Gastrocnemius medialis (tissue), 4 donors: Measurements from ENCODE around the gene KYNU. TPM values are rescaled to one million over a fixed set of nuclear protein-coding genes. Genes with fewer than 3 reads are reported as not detected.
"Not testable (repeated sequence)": the region's sequence is repeated elsewhere in the genome, so short reads cannot be mapped to it uniquely, and the experiment has no call there.

Source experiments
- ATAC-seq, 2 donors: fragments of 150-250 bp; one replicate each; pipeline ENCODE4 v1.9.1; 2016
- DNase-seq, 2 donors: peaks; one replicate each; pipeline ENCODE4 v3.0.0-alpha.2; 2019
- H3K27ac ChIP-seq, 4 donors: fragments of 200-600 bp; sonication (generic); 1 replicate in 1 of 4; 2 replicates in 3 of 4; pipeline ENCODE4 v1.5.1; 2016 to 2018; ENCODE audit warnings: mild to moderate bottlenecking in 2 of 4, moderate library complexity in 1 of 4
- H3K27me3 ChIP-seq, 3 donors: fragments of 200-600 bp; sonication (generic) in 2 of 3; 1 replicate in 1 of 3; 2 replicates in 2 of 3; pipeline versions ENCODE4 v1.5.1 to v1.6.0; 2016 to 2019; ENCODE audit warnings: mild to moderate bottlenecking in 1 of 3, moderate library complexity in 1 of 3
- H3K36me3 ChIP-seq, 2 donors: fragments of 200-600 bp; sonication (generic) in 1 of 2; one replicate each; pipeline ENCODE4 v1.5.1; 2017 to 2018
- H3K4me1 ChIP-seq, 2 donors: fragments of 200-600 bp; sonication (generic) in 1 of 2; one replicate each; pipeline ENCODE4 v1.5.1; 2016 to 2017; ENCODE audit warnings: mild to moderate bottlenecking in 2 of 2
- H3K4me3 ChIP-seq, 4 donors: fragments of 200-600 bp; sonication (generic) in 3 of 4; 1 replicate in 1 of 4; 2 replicates in 3 of 4; pipeline ENCODE4 v1.5.1; 2016 to 2019; ENCODE audit warnings: mild to moderate bottlenecking in 2 of 4
- H3K9me3 ChIP-seq, 3 donors: fragments of 200-600 bp; sonication (generic) in 2 of 3; 1 replicate in 1 of 3; 2 replicates in 2 of 3; pipeline ENCODE4 v1.5.1; 2016 to 2019
- POLR2A ChIP-seq, 2 donors: fragments of 450-650 bp; IDR thresholded peaks; one replicate each; pipeline ENCODE4 v1.6.1; 2017; ENCODE audit warnings: antibody characterized with exemption in 2 of 2, mild to moderate bottlenecking in 2 of 2, moderate library complexity in 2 of 2
- in situ Hi-C, 4 donors: fragments of 200-750 bp; cut with MboI; loops; one replicate each; pipeline versions ENCODE4 v1.15.0 to v1.8.0; 2017; ENCODE audit warnings: low sequenced_read_pairs in 4 of 4
- intact Hi-C: fragments of 100-400 bp; cut with DNase I; formaldehyde crosslinking; loops from one replicate; pipeline ENCODE4 v1.15.1; 2023; ENCODE audit warnings: low total_unique reads
- total RNA-seq, 4 donors: library from RNA; depleted of rRNA; stranded (reverse); fragments of >200 nt; gene quantifications; one replicate each; pipeline versions ENCODE4 v1.1.0 to v1.2.3, GENCODE V29; 2016
- TF ChIP-seq, protein P1 (sequence below), 5 experiments: fragments of 450-650 bp in 3 of 5; fragments of 200-600 bp in 2 of 5; sonication (generic) in 2 of 5; IDR thresholded peaks in 4 of 5; conservative IDR thresholded peaks in 1 of 5; 1 replicate in 4 of 5; 2 replicates in 1 of 5; pipeline ENCODE4 v1.5.1; 2016 to 2019; ENCODE audit warnings: antibody characterized with exemption in 5 of 5, mild to moderate bottlenecking in 3 of 5, moderate library complexity in 3 of 5

The KYNU gene
- total RNA-seq, 4 donors from 2014 or later, result 0.46 to 2.0 (median 0.61) TPM; not detected in 1

DNA sequence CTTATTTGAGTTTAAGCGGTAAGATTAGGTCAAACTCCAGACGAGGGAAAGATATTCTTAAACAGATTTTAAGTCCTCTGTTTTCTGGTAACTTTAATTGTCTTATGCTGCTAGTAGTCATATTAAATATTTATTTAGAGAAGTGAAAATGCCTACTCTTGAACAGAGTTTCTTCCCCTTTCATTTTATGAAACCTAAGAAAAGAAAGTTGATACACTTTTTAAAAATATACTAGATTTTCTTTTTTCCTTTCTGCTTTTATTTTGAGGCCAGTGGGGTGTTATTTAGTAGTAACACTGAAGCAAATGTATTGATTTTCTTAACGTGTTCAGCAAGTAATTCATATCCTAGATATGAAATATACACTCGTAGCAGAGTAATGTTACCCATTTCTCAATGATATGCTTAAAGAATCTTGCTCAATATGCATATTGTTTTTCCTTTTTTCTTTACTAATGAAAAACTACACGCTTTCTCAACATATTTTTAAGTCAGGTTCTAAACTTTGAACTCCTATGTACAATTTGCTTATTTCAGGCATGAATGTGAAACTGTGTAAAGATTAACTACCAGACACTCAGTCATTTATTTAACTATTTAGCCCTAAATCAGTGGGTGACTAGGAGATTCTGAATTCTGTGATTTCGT lies 691 bp downstream of the KYNU start:
- H3K36me3 ChIP-seq, result no peaks in the 10 kb centered on the region
- no peaks in the 10 kb centered on the region for H3K27me3 ChIP-seq
- intact Hi-C loops, result no loop called here
- no peak overlapping the region for H3K27ac ChIP-seq
- in situ Hi-C loops, result no loop called here
- H3K4me3 ChIP-seq, result no peak overlapping the region
- no peaks in the 10 kb centered on the region for H3K4me1 ChIP-seq
- TF ChIP-seq, protein P1, sequence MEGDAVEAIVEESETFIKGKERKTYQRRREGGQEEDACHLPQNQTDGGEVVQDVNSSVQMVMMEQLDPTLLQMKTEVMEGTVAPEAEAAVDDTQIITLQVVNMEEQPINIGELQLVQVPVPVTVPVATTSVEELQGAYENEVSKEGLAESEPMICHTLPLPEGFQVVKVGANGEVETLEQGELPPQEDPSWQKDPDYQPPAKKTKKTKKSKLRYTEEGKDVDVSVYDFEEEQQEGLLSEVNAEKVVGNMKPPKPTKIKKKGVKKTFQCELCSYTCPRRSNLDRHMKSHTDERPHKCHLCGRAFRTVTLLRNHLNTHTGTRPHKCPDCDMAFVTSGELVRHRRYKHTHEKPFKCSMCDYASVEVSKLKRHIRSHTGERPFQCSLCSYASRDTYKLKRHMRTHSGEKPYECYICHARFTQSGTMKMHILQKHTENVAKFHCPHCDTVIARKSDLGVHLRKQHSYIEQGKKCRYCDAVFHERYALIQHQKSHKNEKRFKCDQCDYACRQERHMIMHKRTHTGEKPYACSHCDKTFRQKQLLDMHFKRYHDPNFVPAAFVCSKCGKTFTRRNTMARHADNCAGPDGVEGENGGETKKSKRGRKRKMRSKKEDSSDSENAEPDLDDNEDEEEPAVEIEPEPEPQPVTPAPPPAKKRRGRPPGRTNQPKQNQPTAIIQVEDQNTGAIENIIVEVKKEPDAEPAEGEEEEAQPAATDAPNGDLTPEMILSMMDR (IDR thresholded peaks at IDR 0.05 in 4 of 5, conservative IDR thresholded peaks at IDR 0.05 in 1 of 5), result no peak
- TF ChIP-seq POLR2A (IDR thresholded peaks at IDR 0.05), result no peak
- DNase-seq (no peak), ATAC-seq (no peak)
- no peaks in the 10 kb centered on the region for H3K9me3 ChIP-seq

GRCh38 chr2:142879151-142879550 lies 1.7 kb downstream of the KYNU start:
- Histone ChIP-seq H3K27ac (no peak overlapping the region), H3K4me1 (no peaks in the 10 kb centered on the region), H3K27me3 (no peaks in the 10 kb centered on the region), H3K36me3 (no peaks in the 10 kb centered on the region), H3K4me3 (no peak overlapping the region), H3K9me3 (no peaks in the 10 kb centered on the region)
- in situ Hi-C loops, result no loop called here
- TF ChIP-seq POLR2A (IDR thresholded peaks at IDR 0.05), result no peak
- TF ChIP-seq, protein P1 (IDR thresholded peaks at IDR 0.05 in 4 of 5, conservative IDR thresholded peaks at IDR 0.05 in 1 of 5), result no peak
- no peak for DNase-seq
- ATAC-seq, result no peak
- intact Hi-C loops, result no loop called here

GRCh38 chr2:142880279-142880678 lies 2.8 kb downstream of the KYNU start:
- TF ChIP-seq, protein P1 (IDR thresholded peaks at IDR 0.05 in 4 of 5, conservative IDR thresholded peaks at IDR 0.05 in 1 of 5), result no peak
- TF ChIP-seq POLR2A (IDR thresholded peaks at IDR 0.05), result no peak
- Histone ChIP-seq H3K27me3 (no peaks in the 10 kb centered on the region), H3K27ac (no peak overlapping the region), H3K4me1 (no peaks in the 10 kb centered on the region), H3K36me3 (no peaks in the 10 kb centered on the region), H3K9me3 (no peaks in the 10 kb centered on the region), H3K4me3 (no peak overlapping the region)
- DNase-seq, result no peak
- ATAC-seq, result no peak
- in situ Hi-C loops (no loop called here), intact Hi-C loops (no loop called here)

DNA sequence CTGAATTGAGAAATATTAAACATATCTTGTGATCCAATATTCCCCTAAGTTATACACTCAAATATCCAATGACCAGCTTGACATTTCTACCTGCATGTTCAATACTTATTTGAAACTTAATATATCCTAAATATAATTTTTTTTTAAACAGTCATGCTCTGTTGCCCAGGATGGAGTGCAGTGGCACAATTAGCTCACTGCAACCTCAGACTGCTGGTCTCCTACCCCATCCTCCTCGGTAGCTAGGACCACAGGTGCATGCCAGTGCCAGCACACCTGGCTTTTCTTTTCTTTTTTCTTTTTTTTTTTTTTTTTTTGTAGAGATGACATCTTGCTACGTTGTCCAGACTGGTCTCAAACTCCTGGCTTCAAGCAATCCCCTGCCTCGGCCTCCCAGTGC lies 4.2 kb downstream of the KYNU start:
- in situ Hi-C loops, result no loop called here
- no peak overlapping the region for H3K4me3 ChIP-seq
- no peaks in the 10 kb centered on the region for H3K9me3 ChIP-seq
- no peaks in the 10 kb centered on the region for H3K4me1 ChIP-seq
- H3K36me3 ChIP-seq, result no peaks in the 10 kb centered on the region
- intact Hi-C loops, result no loop called here
- no peaks in the 10 kb centered on the region for H3K27me3 ChIP-seq
- no peak overlapping the region for H3K27ac ChIP-seq
- DNase-seq (no peak), ATAC-seq (no peak)
- no peak for TF ChIP-seq POLR2A (IDR thresholded peaks at IDR 0.05)
- TF ChIP-seq, protein P1 (IDR thresholded peaks at IDR 0.05 in 4 of 5, conservative IDR thresholded peaks at IDR 0.05 in 1 of 5), result no peak

DNA sequence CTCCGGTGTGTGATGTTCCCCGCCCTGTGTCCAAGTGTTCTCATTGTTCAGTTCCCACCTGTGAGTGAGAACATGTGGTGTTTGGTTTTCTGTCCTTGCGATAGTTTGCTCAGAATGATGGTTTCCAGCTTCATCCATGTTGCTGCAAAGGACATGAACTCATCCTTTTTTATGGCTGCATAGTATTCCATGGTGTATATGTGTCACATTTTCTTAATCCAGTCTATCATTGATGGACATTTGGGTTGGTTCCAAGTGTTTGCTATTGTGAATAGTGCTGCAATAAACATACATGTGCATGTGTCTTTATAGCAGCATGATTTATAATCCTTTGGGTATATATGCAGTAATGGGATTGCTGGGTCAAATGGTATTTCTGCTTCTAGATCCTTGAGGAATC lies 5.0 kb downstream of the KYNU start:
- DNase-seq, H3K27me3 ChIP-seq, H3K36me3 ChIP-seq, H3K9me3 ChIP-seq, in situ Hi-C loops, H3K4me1 ChIP-seq, ATAC-seq, intact Hi-C loops, H3K27ac ChIP-seq, H3K4me3 ChIP-seq: not testable (repeated sequence)
